ENCODE measurements around the gene CRIP1.

CRIP1 gene

DNA sequence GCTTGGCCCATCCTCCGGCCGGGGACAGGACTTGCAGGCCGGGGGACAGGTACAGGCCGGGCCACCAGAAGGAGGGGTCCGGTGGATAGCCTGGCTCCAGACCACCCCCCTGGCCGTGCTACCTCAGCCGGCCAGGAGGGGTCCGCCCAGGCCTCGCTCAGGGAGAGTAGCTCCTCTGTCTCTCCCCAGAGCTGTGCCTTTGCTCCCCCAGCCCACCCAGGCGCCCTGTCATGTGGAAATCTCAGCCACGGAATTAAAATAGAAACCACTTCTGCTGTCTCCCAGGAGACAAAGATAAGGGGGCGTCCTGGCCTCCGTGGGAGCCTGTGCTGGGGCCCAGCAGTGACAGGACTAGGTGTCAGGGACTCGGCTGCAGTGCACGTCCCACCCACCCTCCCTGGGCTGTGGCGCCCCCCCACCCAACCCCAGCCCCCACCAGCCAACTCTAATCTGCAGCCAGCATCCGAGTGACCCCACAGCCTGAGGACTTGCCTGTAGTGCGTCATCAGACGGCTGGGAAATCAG, 15.3 kb upstream of the CRIP1 start:
- TF ChIP-seq, protein P1, sequence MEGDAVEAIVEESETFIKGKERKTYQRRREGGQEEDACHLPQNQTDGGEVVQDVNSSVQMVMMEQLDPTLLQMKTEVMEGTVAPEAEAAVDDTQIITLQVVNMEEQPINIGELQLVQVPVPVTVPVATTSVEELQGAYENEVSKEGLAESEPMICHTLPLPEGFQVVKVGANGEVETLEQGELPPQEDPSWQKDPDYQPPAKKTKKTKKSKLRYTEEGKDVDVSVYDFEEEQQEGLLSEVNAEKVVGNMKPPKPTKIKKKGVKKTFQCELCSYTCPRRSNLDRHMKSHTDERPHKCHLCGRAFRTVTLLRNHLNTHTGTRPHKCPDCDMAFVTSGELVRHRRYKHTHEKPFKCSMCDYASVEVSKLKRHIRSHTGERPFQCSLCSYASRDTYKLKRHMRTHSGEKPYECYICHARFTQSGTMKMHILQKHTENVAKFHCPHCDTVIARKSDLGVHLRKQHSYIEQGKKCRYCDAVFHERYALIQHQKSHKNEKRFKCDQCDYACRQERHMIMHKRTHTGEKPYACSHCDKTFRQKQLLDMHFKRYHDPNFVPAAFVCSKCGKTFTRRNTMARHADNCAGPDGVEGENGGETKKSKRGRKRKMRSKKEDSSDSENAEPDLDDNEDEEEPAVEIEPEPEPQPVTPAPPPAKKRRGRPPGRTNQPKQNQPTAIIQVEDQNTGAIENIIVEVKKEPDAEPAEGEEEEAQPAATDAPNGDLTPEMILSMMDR (IDR thresholded peaks at IDR 0.05; ENCODE audit: low read depth, low read length) = peak; percentile 54
- H3K4me1 ChIP-seq = peaks cover 44% of the 10 kb centered on the region
- no peaks in the 10 kb centered on the region for H3K27me3 ChIP-seq
- no peak overlapping the region for H3K4me3 ChIP-seq (ENCODE audit: low read depth, low read length)
- H3K9me3 ChIP-seq = no peaks in the 10 kb centered on the region
- peaks cover 28% of the 10 kb centered on the region for H3K36me3 ChIP-seq
- peak; percentile 80 for DNase-seq

DNA sequence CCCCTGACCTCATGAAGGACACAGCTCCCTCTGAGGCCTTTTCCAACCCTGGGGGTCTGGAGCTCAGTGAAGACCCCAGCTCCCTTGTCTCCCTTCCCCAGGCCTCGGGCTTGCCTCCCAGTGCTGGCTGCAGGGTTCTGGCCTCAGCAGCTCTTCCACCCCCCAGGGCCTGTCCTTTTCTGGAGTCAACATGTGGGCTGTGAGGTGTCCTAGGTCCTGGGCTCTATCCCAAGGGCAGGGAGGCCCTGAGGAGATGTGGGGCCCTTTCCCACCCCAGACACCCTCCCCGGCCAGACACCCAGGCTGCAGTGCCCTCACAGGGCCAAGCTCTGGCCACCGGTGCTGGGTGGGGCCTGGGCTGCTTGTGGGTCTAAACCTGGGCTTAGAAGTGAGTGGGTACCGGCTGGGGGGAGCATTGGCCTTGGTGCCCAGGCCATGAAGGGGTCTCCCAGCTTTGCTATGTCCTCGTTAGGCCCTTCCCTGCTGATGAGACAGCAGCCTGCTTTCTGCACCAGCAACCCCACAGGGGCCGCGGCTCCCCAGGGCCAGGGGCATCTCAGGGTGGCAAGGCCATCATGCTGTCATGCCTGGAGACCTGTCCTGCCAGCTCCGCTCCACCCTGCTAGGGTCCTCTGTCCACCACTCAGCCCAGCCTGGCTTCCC, 14.7 kb upstream of the CRIP1 start:
- Histone ChIP-seq H3K27me3 (no peaks in the 10 kb centered on the region), H3K9me3 (no peaks in the 10 kb centered on the region), H3K36me3 (peaks cover 23% of the 10 kb centered on the region), H3K4me3 (ENCODE audit: low read depth, low read length) (no peak overlapping the region), H3K4me1 (peaks cover 44% of the 10 kb centered on the region)
- DNase-seq = no peak
- TF ChIP-seq, protein P1 (IDR thresholded peaks at IDR 0.05; ENCODE audit: low read depth, low read length) = no peak

DNA sequence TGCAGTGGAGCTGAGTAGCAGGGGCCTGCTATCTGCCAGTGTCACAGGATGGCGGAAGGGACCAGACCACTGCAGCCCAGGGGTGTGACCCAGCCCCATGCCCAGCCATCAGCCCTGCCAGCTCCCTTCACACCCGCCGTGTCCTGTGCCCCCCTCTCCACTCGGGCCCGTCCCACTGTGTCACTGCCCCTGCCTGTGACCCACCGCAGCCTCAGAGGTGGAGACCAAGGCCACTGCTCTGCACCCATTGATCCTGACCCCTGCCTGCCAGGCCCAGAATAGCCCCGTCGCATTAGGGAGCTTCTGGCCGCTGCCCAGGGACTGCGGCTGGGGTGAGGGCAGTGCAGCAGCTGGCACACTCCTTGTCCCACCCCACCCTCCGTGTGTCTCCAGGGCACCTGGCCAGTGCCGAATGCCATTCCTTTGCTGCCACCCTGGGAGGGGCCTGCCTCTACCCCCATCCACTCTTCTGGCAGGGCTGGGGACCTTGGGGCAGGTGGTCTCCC, 14.1 kb upstream of the CRIP1 start:
- no peak overlapping the region for H3K4me3 ChIP-seq (ENCODE audit: low read depth, low read length)
- H3K9me3 ChIP-seq = no peaks in the 10 kb centered on the region
- DNase-seq = no peak
- H3K27me3 ChIP-seq = no peaks in the 10 kb centered on the region
- H3K4me1 ChIP-seq = peaks cover 47% of the 10 kb centered on the region
- TF ChIP-seq, protein P1 (IDR thresholded peaks at IDR 0.05; ENCODE audit: low read depth, low read length) = no peak
- peaks cover 17% of the 10 kb centered on the region for H3K36me3 ChIP-seq

DNA sequence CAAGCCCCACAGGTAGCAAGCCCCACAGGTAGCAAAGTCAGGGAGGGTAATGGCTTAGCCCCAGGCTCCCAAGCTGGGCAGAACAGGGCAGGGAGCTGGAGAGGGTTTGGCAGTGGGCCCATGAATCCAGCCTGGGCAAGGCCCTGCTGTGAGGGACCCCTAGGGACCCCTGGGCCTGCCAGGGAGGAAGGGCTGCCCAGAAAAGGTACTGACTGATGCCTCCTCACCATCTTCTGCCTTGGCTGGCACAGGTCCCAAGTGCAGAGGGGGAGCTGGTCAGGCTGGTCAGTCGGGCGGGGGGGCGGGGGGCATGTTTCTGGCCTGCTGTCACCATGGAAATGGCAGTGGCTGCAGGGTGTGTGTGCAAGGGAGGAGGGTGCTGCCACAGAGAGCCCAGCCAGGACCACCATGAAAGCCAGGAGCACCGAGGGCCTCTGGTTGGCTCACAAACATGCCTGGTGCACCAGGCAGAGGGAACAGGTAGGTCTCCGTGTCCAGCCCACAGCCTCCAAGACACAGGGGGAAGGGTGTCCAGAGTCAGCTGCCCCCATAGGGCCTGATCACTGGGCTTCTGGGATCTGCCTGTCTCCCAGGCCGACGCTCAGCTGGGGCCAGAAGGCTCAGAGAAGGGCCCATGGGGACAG, 13.5 kb upstream of the CRIP1 start:
- Histone ChIP-seq H3K27me3 (no peaks in the 10 kb centered on the region), H3K9me3 (no peaks in the 10 kb centered on the region), H3K4me1 (peaks cover 47% of the 10 kb centered on the region), H3K4me3 (ENCODE audit: low read depth, low read length) (peak overlapping the region; percentile 51), H3K36me3 (peaks cover 11% of the 10 kb centered on the region)
- peak; percentile 80 for DNase-seq
- TF ChIP-seq, protein P1 (IDR thresholded peaks at IDR 0.05; ENCODE audit: low read depth, low read length) = no peak

DNA sequence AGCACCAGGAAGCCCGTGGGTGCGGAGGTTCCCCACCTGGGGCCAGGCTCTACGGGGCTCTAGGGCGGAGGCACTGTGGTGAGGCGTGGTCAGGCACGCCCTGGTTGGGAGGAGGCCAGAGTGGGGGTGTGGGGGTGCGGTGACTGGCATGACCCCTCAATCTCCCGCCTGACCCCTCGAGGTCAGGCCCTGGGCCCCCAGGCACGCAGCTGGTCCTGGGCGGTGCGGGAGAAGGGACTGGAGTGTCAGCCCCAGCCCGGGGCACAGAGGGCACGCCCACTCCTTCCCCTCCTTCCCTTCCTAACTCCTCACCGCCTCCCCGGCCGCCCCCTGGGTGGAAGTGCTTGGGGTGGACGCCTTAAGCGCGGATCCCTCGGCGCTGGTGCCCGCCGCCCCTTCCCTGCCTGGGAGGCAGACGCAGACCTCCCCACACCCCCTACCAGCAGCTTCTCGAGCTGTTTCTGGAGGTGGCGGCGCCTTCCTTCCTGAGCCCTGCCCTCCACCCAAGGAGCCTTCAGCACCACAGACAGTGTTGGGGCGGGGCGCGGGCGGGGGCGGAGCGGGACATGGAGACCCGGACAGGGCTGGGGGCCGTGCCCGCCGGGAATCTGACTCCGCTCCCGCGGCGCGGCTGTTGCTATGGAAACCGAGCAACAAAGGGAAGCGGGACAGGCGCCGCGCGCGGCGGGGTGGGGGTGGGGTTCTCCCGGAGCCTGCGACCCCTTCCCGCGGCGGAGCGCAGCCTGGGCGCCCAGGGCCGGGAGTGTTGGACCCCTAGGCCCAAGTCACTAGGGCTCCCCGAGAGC, 12.8 kb upstream of the CRIP1 start:
- peak; percentile 97 for DNase-seq
- Histone ChIP-seq H3K4me1 (peaks cover 43% of the 10 kb centered on the region), H3K4me3 (ENCODE audit: low read depth, low read length) (peak overlapping the region; percentile 51), H3K36me3 (peaks cover 6% of the 10 kb centered on the region), H3K9me3 (no peaks in the 10 kb centered on the region), H3K27me3 (no peaks in the 10 kb centered on the region)
- TF ChIP-seq, protein P1 (IDR thresholded peaks at IDR 0.05; ENCODE audit: low read depth, low read length) = no peak

All from BE2C (cell line).